RKO (cell line): ENCODE measurements around the gene ESPN.

Source experiments
- DNase-seq: peaks from one replicate; pipeline ENCODE4 v3.0.0-alpha.2; 2016; ENCODE audit warnings: low spot score

The ESPN gene

DNA sequence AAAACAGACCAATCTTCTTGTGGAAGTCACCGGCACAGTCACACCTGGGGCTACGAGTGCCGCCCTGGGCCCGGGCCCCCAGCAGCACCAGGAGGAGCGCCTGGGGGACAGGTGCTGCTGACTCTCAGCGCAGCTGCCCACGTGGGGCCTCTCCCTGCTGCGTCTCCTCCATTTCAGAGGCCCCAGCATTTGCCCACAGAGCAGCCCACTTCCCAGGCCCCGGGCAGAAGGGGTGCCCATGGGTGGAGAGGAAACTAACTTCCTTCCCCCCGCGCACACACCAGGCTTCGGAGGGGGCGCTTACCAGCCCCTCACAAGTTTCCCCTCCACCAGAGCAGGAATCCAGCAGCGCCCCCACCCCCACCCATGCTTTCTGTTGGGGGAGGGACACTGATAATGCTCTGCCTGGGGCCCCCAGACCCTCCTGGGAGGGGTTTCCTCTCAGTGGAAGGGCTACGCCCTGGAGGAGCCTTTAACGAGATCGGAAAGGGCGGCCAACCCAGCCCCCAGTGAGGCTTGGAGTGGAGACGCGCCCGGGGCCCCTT, 41.0 kb downstream of the ESPN start:
- DNase-seq = no peak

DNA sequence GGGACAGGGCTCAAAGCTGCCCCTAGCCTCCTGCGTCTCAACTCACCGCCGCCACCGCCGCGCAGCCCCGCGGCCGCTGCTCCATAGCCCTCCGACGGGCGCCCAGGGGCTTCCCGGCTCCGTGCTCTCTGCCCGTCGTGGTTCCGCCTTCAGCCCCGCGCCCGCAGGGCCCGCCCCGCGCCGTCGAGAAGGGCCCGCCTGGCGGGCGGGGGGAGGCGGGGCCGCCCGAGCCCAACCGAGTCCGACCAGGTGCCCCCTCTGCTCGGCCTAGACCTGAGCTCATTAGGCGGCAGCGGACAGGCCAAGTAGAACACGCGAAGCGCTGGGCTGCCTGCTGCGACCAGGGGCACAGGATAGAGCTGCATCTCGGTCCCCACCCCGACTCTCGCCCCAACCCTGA, 41.4 kb downstream of the ESPN start, which contains the start of gene TNFRSF25:
Gene TNFRSF25, minus strand, starts transcription at position 151 of the 400 bp plus-strand sequence. Its CDS starts 66 bp downstream, at position 85.
- DNase-seq = no peak

GRCh38 chr1:6466751-6467150, 42.2 kb downstream of the ESPN start:
- no peak for DNase-seq

- DNase-seq = no peak
Measured at GRCh38 chr1:6467224-6467623, 42.6 kb downstream of the ESPN start.

GRCh38 chr1:6467744-6468688, 43.4 kb downstream of the ESPN start:
- no peak for DNase-seq

DNA sequence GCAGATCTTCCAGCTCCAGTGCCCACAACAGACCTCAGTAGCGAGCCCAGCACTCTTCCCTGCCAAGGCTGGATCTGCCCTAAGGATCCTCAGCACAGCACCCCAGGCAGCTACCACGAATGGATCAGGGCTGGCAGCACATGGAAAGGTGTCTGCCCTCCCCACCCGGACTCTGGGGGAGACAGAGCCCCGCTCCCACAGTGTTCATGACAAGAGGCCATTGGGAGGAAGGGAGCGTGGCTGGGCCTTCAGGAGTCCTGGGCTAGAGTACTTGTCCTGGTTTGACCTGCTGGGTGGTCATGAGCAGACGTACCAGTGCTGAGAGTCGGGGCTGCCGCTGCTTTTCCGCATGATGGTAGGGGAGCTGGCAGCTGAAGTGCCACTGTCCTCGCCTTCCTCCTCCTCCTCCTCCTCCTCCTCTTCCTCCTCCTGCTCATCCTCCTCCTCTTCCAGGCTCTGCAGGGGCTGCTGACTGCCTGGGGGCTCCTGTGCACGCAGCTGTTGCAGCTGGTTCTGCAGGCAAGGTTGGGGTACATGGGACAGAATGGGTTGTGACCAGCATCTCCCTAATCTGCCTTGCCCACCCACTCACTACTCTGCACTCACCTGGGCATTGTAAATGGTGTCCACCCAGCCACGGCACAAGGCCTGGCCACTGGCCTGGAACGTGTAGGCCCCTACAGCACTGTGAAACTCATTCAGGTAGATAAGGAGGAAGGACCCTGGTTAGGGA, 44.3 kb downstream of the ESPN start:
- DNase-seq = no peak

GRCh38 chr1:6470132-6471085, 45.8 kb downstream of the ESPN start:
- no peak for DNase-seq

- DNase-seq = no peak
Measured at GRCh38 chr1:6471086-6471969, 46.8 kb downstream of the ESPN start.

- DNase-seq = no peak
Measured at GRCh38 chr1:6471970-6472368, 47.4 kb downstream of the ESPN start.

- no peak for DNase-seq
Measured at GRCh38 chr1:6472391-6472790, 47.8 kb downstream of the ESPN start.

GRCh38 chr1:6473156-6473555, 48.6 kb downstream of the ESPN start:
- DNase-seq = no peak

DNA sequence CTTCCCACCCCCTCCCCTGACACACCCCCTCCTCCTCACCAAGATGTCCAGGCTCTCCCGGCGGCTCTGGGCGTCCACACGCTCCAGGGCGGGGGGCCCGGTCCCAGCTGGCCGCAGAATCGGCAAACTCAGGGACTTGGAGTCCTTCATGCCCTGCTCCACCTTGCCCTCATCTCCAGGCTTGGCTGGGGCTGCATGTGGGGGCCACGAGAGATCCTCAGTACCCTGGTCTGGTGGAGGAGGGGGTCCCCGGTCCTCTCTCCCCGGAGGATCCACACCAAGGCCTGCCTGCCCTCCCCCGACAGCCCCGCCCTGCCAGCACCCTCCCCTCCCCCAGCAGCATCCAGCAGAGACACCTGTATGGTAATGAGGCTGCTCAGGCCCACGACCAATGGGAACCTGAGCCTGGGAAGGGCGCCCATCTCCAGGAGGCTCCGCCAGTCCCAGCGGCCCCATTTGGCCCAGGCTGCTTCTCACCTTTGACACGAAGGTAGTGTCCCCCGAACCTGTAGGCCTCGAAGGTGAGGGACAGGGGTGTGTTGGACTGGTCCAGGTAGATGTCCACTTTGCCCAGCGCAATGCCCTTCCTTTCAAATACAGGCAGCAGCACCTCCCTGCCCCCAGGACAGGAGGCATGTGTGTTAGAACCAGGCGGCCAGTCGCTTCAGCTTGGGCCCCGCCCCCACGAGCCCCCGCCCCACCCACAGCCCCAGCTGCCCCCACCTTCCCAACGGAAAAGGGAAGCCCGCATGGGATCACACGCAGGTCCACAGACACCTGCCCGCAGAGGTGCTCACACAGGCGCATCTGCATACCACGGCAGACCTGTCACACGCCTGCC, 49.6 kb downstream of the ESPN start:
- no peak for DNase-seq

DNA sequence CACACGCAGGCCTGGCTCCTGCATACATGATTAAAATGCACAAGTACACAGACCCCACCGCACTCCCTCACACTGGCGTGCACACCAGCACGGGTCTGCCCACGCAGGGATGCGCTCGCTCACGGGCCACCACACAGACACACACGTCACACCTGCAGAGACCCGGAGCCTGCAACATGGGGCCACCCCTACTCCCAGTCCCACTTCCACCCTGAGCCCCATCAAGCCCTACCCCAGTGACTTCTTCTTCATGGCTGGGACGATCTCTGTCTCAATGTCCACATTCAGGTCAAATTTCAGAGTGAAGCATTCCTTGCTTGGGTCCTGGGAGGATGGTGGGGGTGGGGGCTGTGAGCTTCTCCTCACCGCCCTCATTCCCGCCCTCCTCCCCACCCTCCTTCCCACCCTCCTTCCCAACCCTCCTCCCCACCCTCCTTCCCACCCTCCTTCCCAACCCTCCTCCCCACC, 50.3 kb downstream of the ESPN start:
- DNase-seq = no peak

- DNase-seq = no peak
Measured at GRCh38 chr1:6475381-6476133, 51.0 kb downstream of the ESPN start.

- DNase-seq = no peak
Measured at GRCh38 chr1:6476483-6476882, 51.9 kb downstream of the ESPN start.

- no peak for DNase-seq
Measured at GRCh38 chr1:6477039-6477820, 52.7 kb downstream of the ESPN start.

DNA sequence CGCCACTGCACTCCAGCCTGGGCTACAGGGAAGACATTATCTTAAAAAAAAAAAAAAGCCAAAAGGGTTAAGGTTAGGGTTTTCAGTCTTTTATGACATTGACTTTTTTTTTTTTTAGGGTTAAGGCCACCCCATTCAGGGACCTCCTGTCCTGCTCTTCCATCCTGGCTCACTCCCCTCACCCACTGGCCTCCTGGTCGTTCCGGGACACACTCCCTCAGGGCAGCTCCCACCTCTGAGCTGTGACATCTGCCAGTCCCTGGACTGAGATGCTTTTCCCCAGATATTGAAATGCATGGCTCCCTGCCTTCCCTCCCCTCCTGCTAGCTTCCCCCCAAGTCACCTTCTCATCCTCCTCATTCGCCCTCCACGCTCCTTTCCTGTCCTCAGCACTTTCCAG, 57.2 kb downstream of the ESPN start:
- no peak for DNase-seq
